H9 (cell line): ENCODE results near the gene CD226. TPM values are rescaled to one million over a fixed set of nuclear protein-coding genes. Genes with fewer than 3 reads are reported as not detected.

Experiments
- DNase-seq: peaks from one replicate; pipeline ENCODE4 v3.0.0-alpha.2; 2017
- H2AFZ ChIP-seq: one replicate; pipeline ENCODE4 v1.6.1; 2013; ENCODE audit warnings: mild to moderate bottlenecking, low read length, control low read depth, moderate library complexity
- H2AK5ac ChIP-seq: 2 replicates; pipeline ENCODE4 v1.6.1; 2013; ENCODE audit warnings: low read length, control low read depth, mixed read lengths; ENCODE audit not compliant: insufficient read length
- H2BK120ac ChIP-seq: one replicate; pipeline ENCODE4 v1.6.1; 2013; ENCODE audit warnings: low read depth, mild to moderate bottlenecking, low read length, control low read depth, inconsistent platforms; ENCODE audit not compliant: poor library complexity, severe bottlenecking
- H2BK12ac ChIP-seq: 2 replicates; pipeline ENCODE4 v1.6.1; 2013; ENCODE audit warnings: low read length, control low read depth, mixed read lengths, low read depth; ENCODE audit not compliant: insufficient read length
- H2BK15ac ChIP-seq: 2 replicates; pipeline ENCODE4 v1.6.1; 2013; ENCODE audit warnings: low read depth, low read length, control low read depth
- H2BK20ac ChIP-seq: one replicate; pipeline ENCODE4 v1.6.1; 2013; ENCODE audit warnings: low read depth, mild to moderate bottlenecking, low read length, control low read depth, inconsistent platforms; ENCODE audit not compliant: poor library complexity, severe bottlenecking
- H2BK5ac ChIP-seq: 2 replicates; pipeline ENCODE4 v1.6.1; 2013; ENCODE audit warnings: low read length, control low read depth, mixed read lengths; ENCODE audit not compliant: insufficient read length
- H3K14ac ChIP-seq: 2 replicates; pipeline ENCODE4 v1.6.1; 2013; ENCODE audit warnings: low read length, control low read depth; ENCODE audit not compliant: insufficient read depth
- H3K18ac ChIP-seq: 2 replicates; pipeline ENCODE4 v1.6.1; 2013; ENCODE audit warnings: low read depth, mild to moderate bottlenecking, mixed read lengths, low read length, control low read depth; ENCODE audit not compliant: insufficient read length
- H3K23ac ChIP-seq: 2 replicates; pipeline ENCODE4 v1.6.1; 2013; ENCODE audit warnings: low read length, control low read depth, mixed read lengths, low read depth; ENCODE audit not compliant: insufficient read length
- H3K23me2 ChIP-seq: 2 replicates; pipeline ENCODE4 v1.6.1; 2013; ENCODE audit warnings: low read depth, mild to moderate bottlenecking, mixed read lengths, low read length, control low read depth; ENCODE audit not compliant: insufficient read length, poor library complexity, severe bottlenecking
- H3K27ac ChIP-seq: 2 replicates; pipeline ENCODE4 v1.5.1; 2013; ENCODE audit warnings: low read length, control low read depth, mixed read lengths, low read depth; ENCODE audit not compliant: insufficient read length
- H3K27me3 ChIP-seq: 2 replicates; pipeline ENCODE4 v1.6.1; 2013; ENCODE audit warnings: low read length, control low read depth, inconsistent platforms; ENCODE audit not compliant: insufficient read depth
- H3K4ac ChIP-seq: 2 replicates; pipeline ENCODE4 v1.6.1; 2013; ENCODE audit warnings: low read depth, mild to moderate bottlenecking, control low read depth, inconsistent platforms, low read length, moderate library complexity
- H3K4me1 ChIP-seq: 2 replicates; pipeline ENCODE4 v1.6.1; 2013; ENCODE audit warnings: low read length, control low read depth, inconsistent platforms; ENCODE audit not compliant: insufficient read depth
- H3K4me2 ChIP-seq: 2 replicates; pipeline ENCODE4 v1.6.1; 2013; ENCODE audit warnings: low read length, control low read depth, mixed read lengths; ENCODE audit not compliant: insufficient read length, insufficient read depth
- H3K56ac ChIP-seq: 2 replicates; pipeline ENCODE4 v1.6.1; 2013; ENCODE audit warnings: low read depth, mild to moderate bottlenecking, mixed read lengths, low read length, control low read depth; ENCODE audit not compliant: insufficient read length
- H3K79me1 ChIP-seq: 2 replicates; pipeline ENCODE4 v1.6.1; 2013; ENCODE audit warnings: low read depth, mild to moderate bottlenecking, moderate library complexity, low read length, control low read depth, inconsistent platforms; ENCODE audit not compliant: insufficient read depth, poor library complexity, severe bottlenecking
- H3K79me2 ChIP-seq: 2 replicates; pipeline ENCODE4 v1.6.1; 2013; ENCODE audit warnings: low read length, control low read depth, inconsistent platforms; ENCODE audit not compliant: insufficient read depth
- H3K9ac ChIP-seq: 2 replicates; pipeline ENCODE4 v1.6.1; 2013; ENCODE audit warnings: low read length, control low read depth, mixed read lengths; ENCODE audit not compliant: insufficient read length; ENCODE audit errors: extremely low read depth
- H3K9me3 ChIP-seq: one replicate; pipeline ENCODE4 v1.6.1; 2013; ENCODE audit warnings: low read depth, low read length, inconsistent platforms; ENCODE audit not compliant: control insufficient read depth
- H3T11ph ChIP-seq: one replicate; pipeline ENCODE4 v1.6.1; 2013; ENCODE audit warnings: mild to moderate bottlenecking, low read length, control low read depth, inconsistent platforms
- H4K20me1 ChIP-seq: one replicate; pipeline ENCODE4 v1.6.1; 2013; ENCODE audit not compliant: control insufficient read depth, insufficient read length, insufficient read depth
- H4K5ac ChIP-seq: 2 replicates; pipeline ENCODE4 v1.6.1; 2013; ENCODE audit warnings: low read depth, mild to moderate bottlenecking, mixed read lengths, low read length, control low read depth; ENCODE audit not compliant: insufficient read length
- H4K8ac ChIP-seq: replicated peaks from 2 replicates; pipeline ENCODE4 v1.6.1; 2013; ENCODE audit warnings: low read length, control low read depth, mixed read lengths, low read depth; ENCODE audit not compliant: insufficient read length
- H4K91ac ChIP-seq: 2 replicates; pipeline ENCODE4 v1.6.1; 2013; ENCODE audit warnings: low read depth, mild to moderate bottlenecking, moderate library complexity, mixed read lengths, low read length, control low read depth; ENCODE audit not compliant: insufficient read length
- H3K27ac Mint-ChIP-seq, 3 experiments: 2 replicates in 2 of 3; 3 replicates in 1 of 3; pipeline ENCODE4 v1.8.0; 2020 to 2021; ENCODE audit warnings: mixed read lengths in 3 of 3, mild to moderate bottlenecking in 1 of 3, moderate library complexity in 1 of 3
- H3K27me3 Mint-ChIP-seq: 2 replicates; pipeline ENCODE4 v1.8.0; 2021; ENCODE audit warnings: low read depth, mild to moderate bottlenecking, moderate library complexity, mixed read lengths
- H3K36me3 Mint-ChIP-seq, 3 experiments: 2 replicates in 2 of 3; 3 replicates in 1 of 3; pipeline ENCODE4 v1.8.0; 2020 to 2021; ENCODE audit warnings: low read depth in 3 of 3, mixed read lengths in 3 of 3; ENCODE audit not compliant: insufficient read depth in 1 of 3
- H3K4me1 Mint-ChIP-seq, 2 experiments: 2 replicates each; pipeline ENCODE4 v1.8.0; 2020; ENCODE audit warnings: mixed read lengths in 2 of 2
- H3K4me3 Mint-ChIP-seq, 2 experiments: 2 replicates in 1 of 2; 3 replicates in 1 of 2; pipeline ENCODE4 v1.8.0; 2020 to 2021; ENCODE audit warnings: mild to moderate bottlenecking in 2 of 2, mixed read lengths in 2 of 2, moderate library complexity in 1 of 2
- H3K9me3 Mint-ChIP-seq, 2 experiments: 2 replicates in 1 of 2; 3 replicates in 1 of 2; pipeline ENCODE4 v1.8.0; 2020; ENCODE audit warnings: mild to moderate bottlenecking in 2 of 2, mixed read lengths in 2 of 2, moderate library complexity in 1 of 2
- CTCF ChIP-seq: fragments of 200-600 bp; sonication (generic); conservative IDR thresholded peaks from 3 replicates; pipeline ENCODE4 v1.8.0; 2021; ENCODE audit warnings: antibody characterized with exemption, mild to moderate bottlenecking
- WGBS: extraction: QIAGEN DNeasy Blood & Tissue Kit; methylation state at CpG from one replicate; pipeline ENCODE4 v1.1.7; 2013; ENCODE audit warnings: missing lambda C conversion rate, low lambda C conversion rate, mixed read lengths; ENCODE audit not compliant: insufficient read length; ENCODE audit errors: extremely low coverage; 5-methylcytosine and 5-hydroxymethylcytosine counted together
- total RNA-seq: library from RNA; stranded (reverse); gene quantifications from 2 replicates; pipeline ENCODE4 v1.2.1, GENCODE V29; 2021

The CD226 gene
- total RNA-seq, 1 experiment from 2014 or later, result not detected

GRCh38 chr18:69980509-69980908 lies 32.8 kb upstream of the CD226 start:
- Histone ChIP-seq H2BK12ac (no peak overlapping the region), H2BK20ac (no peak overlapping the region), H2AK5ac (no peak overlapping the region), H2BK120ac (no peak overlapping the region), H3K23me2 (no peaks in the 10 kb centered on the region), H3K79me1 (no peaks in the 10 kb centered on the region), H2AFZ (no peak overlapping the region), H4K8ac (no peak overlapping the region), H3K9me3 (no peaks in the 10 kb centered on the region), H4K20me1 (no peaks in the 10 kb centered on the region), H3K23ac (no peak overlapping the region), H4K91ac (no peak overlapping the region), H3K4ac (no peak overlapping the region), H3K27me3 (no peaks in the 10 kb centered on the region), H2BK15ac (no peak overlapping the region), H4K5ac (no peak overlapping the region), H3K4me1 (no peaks in the 10 kb centered on the region; the same call in none of the 2 replicates), H3K56ac (no peak overlapping the region), H2BK5ac (no peak overlapping the region), H3T11ph (no peak overlapping the region), H3K18ac (no peak overlapping the region), H3K79me2 (no peaks in the 10 kb centered on the region), H3K9ac (no peak overlapping the region), H3K4me2 (no peak overlapping the region), H3K14ac (no peak overlapping the region), H3K27ac (no peak overlapping the region)
- peaks cover 4 to 19% (median 14%) of the 10 kb centered on the region in 3 experiments; a peak in 5 of 7 replicates for H3K36me3 Mint-ChIP-seq
- H3K9me3 Mint-ChIP-seq, result peaks cover 11 to 17% of the 10 kb centered on the region in 2 experiments
- WGBS, result no CpG with 5 or more reads among the region's 4 CpGs
- H3K27ac Mint-ChIP-seq, result no peak overlapping the region
- H3K4me3 Mint-ChIP-seq, result no peak overlapping the region
- no peak for DNase-seq
- TF ChIP-seq CTCF, result no peak
- peaks cover 27 to 29% of the 10 kb centered on the region in 2 experiments for H3K4me1 Mint-ChIP-seq
- H3K27me3 Mint-ChIP-seq, result no peaks in the 10 kb centered on the region; the same call in 1 of the 2 replicates
